ENCODE data around the gene TUBB.
A peak's percentile ranks its signal among the peaks of the same experiment; 100 is the strongest.

- TF ChIP-seq CTCF (IDR thresholded peaks at IDR 0.05) (no peak), POLR2A (IDR thresholded peaks at IDR 0.05) (peak in 1 of 2 donors; percentile 86)
Observed at GRCh38 chr6:30682143-30683117, 37.7 kb upstream of the TUBB start.
